Upper lobe of right lung (tissue), 1 donor: ENCODE results near the gene COPS7B. TPM values are rescaled to one million over a fixed set of nuclear protein-coding genes. Genes with fewer than 3 reads are reported as not detected.

Experiments used
- ATAC-seq: fragments of 200-7000 bp; cut with Tn5 transposase; one replicate; pipeline ENCODE4 v1.9.1; 2020; ENCODE audit warnings: mild to moderate bottlenecking, moderate library complexity
- DNase-seq: peaks from one replicate; pipeline ENCODE4 v3.0.0-alpha.2; 2020
- H3K27ac ChIP-seq: fragments of 200-600 bp; one replicate; pipeline ENCODE4 v1.8.0; 2022
- H3K27me3 ChIP-seq: fragments of 200-600 bp; one replicate; pipeline ENCODE4 v1.8.0; 2022; ENCODE audit warnings: mild to moderate bottlenecking
- H3K36me3 ChIP-seq: fragments of 200-600 bp; one replicate; pipeline ENCODE4 v1.8.0; 2022
- H3K4me1 ChIP-seq: fragments of 200-600 bp; one replicate; pipeline ENCODE4 v1.8.0; 2022
- H3K4me3 ChIP-seq: fragments of 200-600 bp; one replicate; pipeline ENCODE4 v1.8.0; 2022; ENCODE audit warnings: mild to moderate bottlenecking
- H3K9me3 ChIP-seq: fragments of 200-600 bp; one replicate; pipeline ENCODE4 v1.8.0; 2022
- intact Hi-C: fragments of 100-400 bp; cut with DNase I; formaldehyde crosslinking; loops from one replicate; pipeline ENCODE4 v1.11.0; 2022
- total RNA-seq: library from RNA; stranded (reverse); fragmentation: NEBNext Ultra II Directional; extraction: Animal tissue kit (Norgen Biotek cat#: 25700); gene quantifications from one replicate; pipeline ENCODE4 v1.2.1, GENCODE V29; 2021
- TF ChIP-seq, protein P1 (sequence below): fragments of 200-600 bp; IDR thresholded peaks from one replicate; pipeline ENCODE4 v1.8.0; 2022; ENCODE audit warnings: antibody characterized with exemption
- donor health status: DM: no; HTN: yes; CAD: no; lungs with severe emphysema.

Gene COPS7B
- total RNA-seq, 1 donor from 2014 or later: 34.8 TPM

DNA sequence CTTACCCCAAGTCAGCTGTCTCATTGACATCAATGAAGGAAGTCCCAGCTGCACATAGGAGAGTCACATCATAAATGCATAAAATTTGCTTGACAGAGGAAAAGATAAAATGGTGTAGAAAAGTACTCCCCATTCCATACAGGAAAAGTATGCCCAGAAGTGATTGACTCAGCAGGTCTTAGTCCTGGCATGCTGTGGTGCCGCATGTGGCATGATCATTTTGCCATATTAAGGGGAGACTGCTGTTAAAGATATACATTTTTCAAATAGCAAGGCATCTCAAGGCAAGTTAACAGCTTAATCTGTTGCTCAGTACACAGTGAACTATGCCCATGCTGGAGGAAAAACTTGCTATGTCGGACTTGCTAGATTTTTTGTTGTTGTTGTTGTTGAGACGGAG is 8.1 kb downstream of the COPS7B start:
- Histone ChIP-seq H3K9me3 (no peaks in the 10 kb centered on the region), H3K4me1 (no peaks in the 10 kb centered on the region), H3K36me3 (peaks cover 93% of the 10 kb centered on the region), H3K4me3 (no peak overlapping the region), H3K27me3 (no peaks in the 10 kb centered on the region), H3K27ac (no peak overlapping the region)
- TF ChIP-seq, protein P1, sequence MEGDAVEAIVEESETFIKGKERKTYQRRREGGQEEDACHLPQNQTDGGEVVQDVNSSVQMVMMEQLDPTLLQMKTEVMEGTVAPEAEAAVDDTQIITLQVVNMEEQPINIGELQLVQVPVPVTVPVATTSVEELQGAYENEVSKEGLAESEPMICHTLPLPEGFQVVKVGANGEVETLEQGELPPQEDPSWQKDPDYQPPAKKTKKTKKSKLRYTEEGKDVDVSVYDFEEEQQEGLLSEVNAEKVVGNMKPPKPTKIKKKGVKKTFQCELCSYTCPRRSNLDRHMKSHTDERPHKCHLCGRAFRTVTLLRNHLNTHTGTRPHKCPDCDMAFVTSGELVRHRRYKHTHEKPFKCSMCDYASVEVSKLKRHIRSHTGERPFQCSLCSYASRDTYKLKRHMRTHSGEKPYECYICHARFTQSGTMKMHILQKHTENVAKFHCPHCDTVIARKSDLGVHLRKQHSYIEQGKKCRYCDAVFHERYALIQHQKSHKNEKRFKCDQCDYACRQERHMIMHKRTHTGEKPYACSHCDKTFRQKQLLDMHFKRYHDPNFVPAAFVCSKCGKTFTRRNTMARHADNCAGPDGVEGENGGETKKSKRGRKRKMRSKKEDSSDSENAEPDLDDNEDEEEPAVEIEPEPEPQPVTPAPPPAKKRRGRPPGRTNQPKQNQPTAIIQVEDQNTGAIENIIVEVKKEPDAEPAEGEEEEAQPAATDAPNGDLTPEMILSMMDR: no peak
- intact Hi-C loops: no loop called here
- DNase-seq (no peak), ATAC-seq (no peak)

GRCh38 chr2:231795525-231796327 is 9.5 kb downstream of the COPS7B start:
- peaks cover 97% of the 10 kb centered on the region for H3K36me3 ChIP-seq
- no peak for DNase-seq

DNA sequence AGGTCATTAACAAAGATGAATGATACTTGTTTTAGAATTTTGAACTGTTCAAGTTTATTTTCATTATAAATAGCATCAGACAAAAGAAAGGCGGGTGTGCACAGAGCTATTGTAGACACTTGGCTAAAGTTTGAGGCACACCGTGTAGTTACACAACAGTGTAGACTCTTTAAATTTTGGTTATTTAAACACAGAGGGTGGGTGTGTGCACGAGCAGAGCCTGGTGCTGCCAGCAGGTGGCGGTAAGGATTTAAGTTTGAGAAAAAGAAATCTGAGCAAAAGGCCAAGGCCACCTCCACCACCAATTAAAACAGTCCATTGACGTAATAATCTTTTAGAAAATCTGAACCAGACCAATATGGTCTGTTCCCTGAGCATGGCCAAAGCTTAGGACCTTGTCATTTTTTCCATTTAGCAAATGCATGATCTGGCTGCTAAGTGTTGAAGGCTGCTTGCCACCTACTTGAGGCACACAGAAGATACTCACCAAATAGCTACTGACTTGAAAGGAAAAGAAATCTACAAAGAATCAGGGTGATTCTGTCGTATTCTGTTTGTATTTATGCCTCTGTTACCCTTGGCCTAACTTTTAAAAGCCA is 14.3 kb downstream of the COPS7B start:
- Histone ChIP-seq H3K9me3 (no peaks in the 10 kb centered on the region), H3K27ac (no peak overlapping the region), H3K4me3 (no peak overlapping the region), H3K27me3 (no peaks in the 10 kb centered on the region), H3K36me3 (peaks cover 93% of the 10 kb centered on the region), H3K4me1 (no peaks in the 10 kb centered on the region)
- DNase-seq (no peak), ATAC-seq (peak; percentile 62)
- TF ChIP-seq, protein P1: peak; percentile 66
- intact Hi-C loops: no loop called here

More at GRCh38 chr2:231795525-231796327, 9.5 kb downstream of the COPS7B start:
- intact Hi-C loops: no loop called here
- TF ChIP-seq, protein P1: no peak
- Histone ChIP-seq H3K9me3 (no peaks in the 10 kb centered on the region), H3K27ac (no peak overlapping the region), H3K4me3 (no peak overlapping the region), H3K27me3 (no peaks in the 10 kb centered on the region), H3K4me1 (no peaks in the 10 kb centered on the region)
- no peak for ATAC-seq

DNA sequence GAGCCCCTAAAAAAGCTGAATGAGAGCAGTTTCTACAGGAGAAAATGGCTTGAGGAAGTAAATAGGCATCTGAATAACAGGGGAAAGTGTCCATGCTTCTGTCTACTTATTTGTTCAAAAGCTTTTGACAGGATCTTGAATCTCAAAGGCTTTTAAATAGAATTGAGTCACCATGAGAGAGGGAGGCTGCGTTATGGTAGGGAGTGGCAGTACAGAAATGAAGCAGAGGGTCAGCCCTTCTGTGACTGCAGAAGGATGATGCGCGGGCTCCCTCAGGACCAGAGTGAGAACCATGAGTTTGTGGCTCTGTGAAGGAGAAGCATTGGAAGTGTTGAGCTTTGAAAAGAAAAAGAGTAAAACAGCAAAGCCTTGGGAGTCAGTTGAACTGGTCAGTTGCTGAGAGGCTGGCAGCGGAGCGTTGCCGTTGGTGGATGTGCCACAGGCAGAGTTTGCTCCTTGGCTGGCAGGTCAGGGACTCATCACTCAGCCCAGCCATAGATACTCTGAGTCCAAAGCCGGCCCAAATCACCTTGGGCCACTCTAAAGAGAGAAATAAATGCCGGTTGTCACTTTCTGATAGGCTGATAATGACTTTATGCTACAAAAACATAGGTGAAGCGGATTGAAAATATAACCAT is 17.4 kb downstream of the COPS7B start:
- ATAC-seq: no peak
- intact Hi-C loops: no loop called here
- DNase-seq: no peak
- no peak overlapping the region for H3K4me3 ChIP-seq
- H3K27me3 ChIP-seq: no peaks in the 10 kb centered on the region
- H3K36me3 ChIP-seq: peaks cover 89% of the 10 kb centered on the region
- no peaks in the 10 kb centered on the region for H3K9me3 ChIP-seq
- H3K4me1 ChIP-seq: no peaks in the 10 kb centered on the region
- no peak overlapping the region for H3K27ac ChIP-seq
- TF ChIP-seq, protein P1: no peak

GRCh38 chr2:231807020-231807419 is 20.8 kb downstream of the COPS7B start:
- no peak for DNase-seq
- H3K27ac ChIP-seq: no peak overlapping the region
- no peaks in the 10 kb centered on the region for H3K9me3 ChIP-seq
- intact Hi-C loops: no loop called here
- no peak overlapping the region for H3K4me3 ChIP-seq
- no peaks in the 10 kb centered on the region for H3K27me3 ChIP-seq
- ATAC-seq: no peak
- H3K36me3 ChIP-seq: peaks cover 82% of the 10 kb centered on the region
- H3K4me1 ChIP-seq: no peaks in the 10 kb centered on the region
- TF ChIP-seq, protein P1: no peak
